ENCODE measurements around the gene CACNG4.

CACNG4 gene

DNA sequence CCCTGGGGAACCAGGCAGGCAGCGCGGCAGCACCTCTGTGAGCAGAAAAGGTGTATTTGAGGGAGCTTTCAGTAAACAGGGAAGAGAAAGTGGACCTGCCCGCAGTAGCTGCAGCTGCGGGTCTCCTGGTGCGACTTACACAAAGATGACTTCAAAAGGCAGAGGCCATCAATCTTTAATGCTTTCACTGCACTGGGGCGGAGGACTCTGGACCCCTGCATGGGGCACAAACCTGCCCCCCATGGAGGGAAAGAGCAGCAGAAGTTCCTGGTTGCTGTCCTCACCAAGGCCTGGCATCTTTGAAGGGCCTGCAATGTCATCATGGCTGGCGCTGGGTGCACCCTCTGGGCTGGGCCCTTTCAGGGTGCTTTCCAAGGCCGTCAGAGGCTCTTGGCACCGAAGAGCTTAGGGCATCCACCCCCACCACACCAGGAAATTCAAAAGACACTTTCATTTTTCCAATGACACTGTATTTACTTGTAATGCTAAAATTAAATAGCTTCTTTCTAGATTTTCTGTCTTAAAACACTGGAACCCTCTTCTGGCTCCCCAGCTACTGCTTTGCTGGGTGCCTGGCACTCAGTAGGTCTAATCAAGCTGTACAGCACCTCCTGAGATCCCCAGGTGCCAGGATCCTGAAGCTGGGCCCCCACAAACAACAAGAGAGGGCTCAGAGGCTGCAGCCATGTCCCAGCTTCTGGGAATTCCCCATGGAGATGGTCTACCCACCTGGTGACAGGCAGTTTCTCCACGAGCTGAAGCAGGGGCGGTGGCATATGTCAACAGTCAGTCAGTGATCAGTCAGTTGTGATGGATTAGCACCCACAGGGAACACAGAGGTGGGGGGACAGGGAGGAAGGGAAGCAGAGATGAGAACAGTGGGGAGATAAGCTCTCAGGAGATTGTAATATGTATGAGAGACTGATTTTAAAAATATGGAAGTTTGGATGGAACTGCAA lies 77.7 kb downstream of the CACNG4 start:
- Histone ChIP-seq H4K20me1 (ENCODE audit: control insufficient read depth, insufficient read depth, low read depth, low read length) (no peaks in the 10 kb centered on the region), H3K9me3 (ENCODE audit: control insufficient read depth, insufficient read depth, low read length) (no peaks in the 10 kb centered on the region; the same call in 1 of the 2 replicates), H3K27ac (ENCODE audit: low read depth, low read length) (no peak overlapping the region), H3K36me3 (ENCODE audit: control insufficient read depth, low read length) (no peaks in the 10 kb centered on the region), H3K27me3 (ENCODE audit: control insufficient read depth, low read length) (no peaks in the 10 kb centered on the region), H3K4me2 (ENCODE audit: low read length) (no peak overlapping the region), H3K4me1 (ENCODE audit: control insufficient read depth, low read length) (no peaks in the 10 kb centered on the region), H3K9me2 (replicated peaks; ENCODE audit: control insufficient read depth, low read length) (no peaks in the 10 kb centered on the region), H3K4me3 (ENCODE audit: low read length) (no peak overlapping the region), H3K79me2 (ENCODE audit: control insufficient read depth, low read length) (no peaks in the 10 kb centered on the region), H3F3A (ENCODE audit: control insufficient read depth, insufficient read depth) (no peaks in the 10 kb centered on the region)
- TF ChIP-seq, protein P1, sequence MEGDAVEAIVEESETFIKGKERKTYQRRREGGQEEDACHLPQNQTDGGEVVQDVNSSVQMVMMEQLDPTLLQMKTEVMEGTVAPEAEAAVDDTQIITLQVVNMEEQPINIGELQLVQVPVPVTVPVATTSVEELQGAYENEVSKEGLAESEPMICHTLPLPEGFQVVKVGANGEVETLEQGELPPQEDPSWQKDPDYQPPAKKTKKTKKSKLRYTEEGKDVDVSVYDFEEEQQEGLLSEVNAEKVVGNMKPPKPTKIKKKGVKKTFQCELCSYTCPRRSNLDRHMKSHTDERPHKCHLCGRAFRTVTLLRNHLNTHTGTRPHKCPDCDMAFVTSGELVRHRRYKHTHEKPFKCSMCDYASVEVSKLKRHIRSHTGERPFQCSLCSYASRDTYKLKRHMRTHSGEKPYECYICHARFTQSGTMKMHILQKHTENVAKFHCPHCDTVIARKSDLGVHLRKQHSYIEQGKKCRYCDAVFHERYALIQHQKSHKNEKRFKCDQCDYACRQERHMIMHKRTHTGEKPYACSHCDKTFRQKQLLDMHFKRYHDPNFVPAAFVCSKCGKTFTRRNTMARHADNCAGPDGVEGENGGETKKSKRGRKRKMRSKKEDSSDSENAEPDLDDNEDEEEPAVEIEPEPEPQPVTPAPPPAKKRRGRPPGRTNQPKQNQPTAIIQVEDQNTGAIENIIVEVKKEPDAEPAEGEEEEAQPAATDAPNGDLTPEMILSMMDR (IDR thresholded peaks at IDR 0.05; ENCODE audit: low read depth, low read length, poor library complexity, severe bottlenecking), result no peak
- TF ChIP-seq EZH2phosphoT487 (IDR thresholded peaks at IDR 0.05; ENCODE audit: borderline replicate concordance, low read length), result no peak

DNA sequence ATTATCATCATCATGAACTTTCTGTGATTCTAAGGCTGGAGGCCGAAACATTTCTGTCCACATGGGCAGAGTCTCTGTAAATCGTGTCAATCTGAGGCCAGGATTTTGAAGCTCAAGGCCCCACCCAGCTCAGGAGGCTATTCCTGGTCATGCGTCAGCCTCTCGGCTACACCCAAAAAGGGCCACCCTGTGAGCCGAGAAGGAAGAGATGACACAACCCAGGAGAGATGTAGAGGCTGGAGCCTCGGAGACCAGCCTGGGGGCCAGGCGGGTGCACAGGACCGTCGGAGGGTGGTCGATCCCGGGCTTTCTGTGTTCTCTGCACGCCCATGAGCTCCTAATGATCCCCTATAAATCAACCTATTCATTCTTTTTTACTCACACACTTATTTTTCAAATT lies 78.8 kb downstream of the CACNG4 start:
- Histone ChIP-seq H3K9me2 (replicated peaks; ENCODE audit: control insufficient read depth, low read length) (no peaks in the 10 kb centered on the region), H3K27me3 (ENCODE audit: control insufficient read depth, low read length) (no peaks in the 10 kb centered on the region), H3K4me2 (ENCODE audit: low read length) (no peak overlapping the region), H3K4me3 (ENCODE audit: low read length) (no peak overlapping the region), H3K36me3 (ENCODE audit: control insufficient read depth, low read length) (no peaks in the 10 kb centered on the region), H3K79me2 (ENCODE audit: control insufficient read depth, low read length) (no peaks in the 10 kb centered on the region), H4K20me1 (ENCODE audit: control insufficient read depth, insufficient read depth, low read depth, low read length) (no peaks in the 10 kb centered on the region), H3K9me3 (ENCODE audit: control insufficient read depth, insufficient read depth, low read length) (no peaks in the 10 kb centered on the region; the same call in 1 of the 2 replicates), H3K27ac (ENCODE audit: low read depth, low read length) (no peak overlapping the region), H3K4me1 (ENCODE audit: control insufficient read depth, low read length) (no peaks in the 10 kb centered on the region), H3F3A (ENCODE audit: control insufficient read depth, insufficient read depth) (no peaks in the 10 kb centered on the region)
- no peak for TF ChIP-seq EZH2phosphoT487 (IDR thresholded peaks at IDR 0.05; ENCODE audit: borderline replicate concordance, low read length)
- TF ChIP-seq, protein P1 (IDR thresholded peaks at IDR 0.05; ENCODE audit: low read depth, low read length, poor library complexity, severe bottlenecking), result no peak

DNA sequence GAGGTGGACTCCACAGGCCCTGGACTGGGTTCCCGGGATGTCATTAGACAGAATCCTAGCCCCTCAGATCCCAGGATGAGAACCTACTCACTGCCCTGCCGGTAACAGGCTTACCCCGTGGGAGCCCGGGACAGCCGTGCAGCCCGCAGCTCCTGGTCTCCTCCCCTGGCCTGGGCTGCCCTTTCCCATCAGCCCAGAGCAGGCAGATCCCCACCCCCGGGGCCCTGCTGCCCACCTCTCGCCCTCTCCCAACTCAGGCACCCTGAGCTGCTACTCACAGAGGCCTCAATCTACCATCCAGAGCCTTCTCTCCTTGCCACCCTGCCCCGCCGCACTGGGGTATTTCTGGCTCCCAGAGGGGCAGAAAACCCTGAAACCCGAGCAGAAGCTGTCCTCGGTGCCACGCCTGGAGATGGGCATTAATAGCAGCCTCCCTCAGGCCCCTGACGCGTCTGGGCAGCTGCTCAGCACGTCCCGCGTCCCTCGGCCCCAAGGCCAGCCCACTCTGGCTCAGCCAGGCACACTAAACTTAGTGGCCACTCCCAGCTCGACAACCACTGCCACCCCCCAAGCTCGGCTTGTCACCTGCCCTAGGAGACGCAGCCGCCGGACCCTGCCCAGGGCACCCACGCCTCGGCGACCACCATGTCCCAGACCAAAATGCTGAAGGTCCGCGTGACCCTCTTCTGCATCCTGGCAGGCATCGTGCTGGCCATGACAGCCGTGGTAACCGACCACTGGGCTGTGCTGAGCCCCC lies 79.7 kb downstream of the CACNG4 start, which contains the start of gene CACNG1:
CACNG1 (plus strand) TSS at position 539 of the 757 bp plus-strand sequence; CDS start at position 646, 107 bp downstream.
- no peak within 1 kb of the TSS for H3K4me3 ChIP-seq (ENCODE audit: low read length)
- no peaks in the 10 kb centered on the region for H4K20me1 ChIP-seq (ENCODE audit: control insufficient read depth, insufficient read depth, low read depth, low read length)
- H3K79me2 ChIP-seq (ENCODE audit: control insufficient read depth, low read length), result no peaks in the 10 kb centered on the region
- no peak within 1 kb of the TSS for H3K4me2 ChIP-seq (ENCODE audit: low read length)
- TF ChIP-seq, protein P1 (IDR thresholded peaks at IDR 0.05; ENCODE audit: low read depth, low read length, poor library complexity, severe bottlenecking), result no peak
- no peak for TF ChIP-seq EZH2phosphoT487 (IDR thresholded peaks at IDR 0.05; ENCODE audit: borderline replicate concordance, low read length)
- peaks cover 8% of the 10 kb centered on the region for H3K9me3 ChIP-seq (ENCODE audit: control insufficient read depth, insufficient read depth, low read length)
- H3K36me3 ChIP-seq (ENCODE audit: control insufficient read depth, low read length), result no peaks in the 10 kb centered on the region
- H3K9me2 ChIP-seq (replicated peaks; ENCODE audit: control insufficient read depth, low read length), result no peaks in the 10 kb centered on the region
- no peaks in the 10 kb centered on the region for H3K27me3 ChIP-seq (ENCODE audit: control insufficient read depth, low read length)
- no peaks in the 10 kb centered on the region for H3F3A ChIP-seq (ENCODE audit: control insufficient read depth, insufficient read depth)
- H3K4me1 ChIP-seq (ENCODE audit: control insufficient read depth, low read length), result no peaks in the 10 kb centered on the region
- H3K27ac ChIP-seq (ENCODE audit: low read depth, low read length), result no peak within 1 kb of the TSS
